DMS 273 treated with DMSO at 0.1 percent for 48 hours (cell line): ENCODE data around the gene JMJD6.

Experiments used
- DNase-seq: peaks from one replicate; lab custom pipeline; 2025; lab: John Stamatoyannopoulos, UW

Gene JMJD6

DNA sequence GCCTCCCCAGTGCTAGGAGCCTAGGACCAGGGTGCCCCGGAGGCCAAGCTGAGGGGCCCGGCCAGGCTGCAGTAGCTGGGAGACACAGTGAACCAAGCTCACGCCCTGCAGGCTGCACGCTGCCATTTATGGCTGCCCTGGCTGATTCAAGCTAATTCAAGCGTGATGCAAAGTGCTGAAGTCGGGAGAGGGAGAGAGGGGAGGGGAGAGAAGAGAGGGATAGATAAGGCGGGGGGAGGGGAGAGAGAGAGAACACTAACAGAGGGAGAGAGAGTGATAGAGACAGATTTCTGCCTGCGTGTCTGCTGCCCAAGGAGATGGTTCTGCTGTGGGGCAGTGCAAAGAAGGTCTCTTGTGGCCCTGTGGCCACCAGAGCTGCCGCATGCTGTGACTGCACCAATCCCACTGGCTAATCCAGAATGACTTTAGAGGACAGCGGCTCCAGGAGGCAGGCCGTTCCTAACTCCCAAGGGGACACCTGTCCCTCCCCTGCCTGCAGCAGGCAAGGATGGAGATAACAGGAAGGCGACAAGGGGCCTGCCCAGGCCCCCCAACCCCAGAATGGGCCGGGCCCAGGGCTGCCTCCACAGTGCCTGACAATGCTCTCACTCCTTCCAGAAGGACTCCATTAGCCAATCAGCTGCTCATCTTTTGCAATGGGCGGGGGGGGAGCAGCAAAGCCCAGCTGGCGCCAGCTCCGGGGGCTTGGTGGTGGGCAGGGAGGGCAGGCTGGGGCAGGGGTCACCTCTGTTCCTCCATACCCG lies 28.5 kb downstream of the JMJD6 start:
- DNase-seq = no peak

- DNase-seq = no peak
Observed at GRCh38 chr17:76696763-76697701, 29.4 kb downstream of the JMJD6 start.

- no peak for DNase-seq
Observed at GRCh38 chr17:76695059-76695831, 31.2 kb downstream of the JMJD6 start.

DNA sequence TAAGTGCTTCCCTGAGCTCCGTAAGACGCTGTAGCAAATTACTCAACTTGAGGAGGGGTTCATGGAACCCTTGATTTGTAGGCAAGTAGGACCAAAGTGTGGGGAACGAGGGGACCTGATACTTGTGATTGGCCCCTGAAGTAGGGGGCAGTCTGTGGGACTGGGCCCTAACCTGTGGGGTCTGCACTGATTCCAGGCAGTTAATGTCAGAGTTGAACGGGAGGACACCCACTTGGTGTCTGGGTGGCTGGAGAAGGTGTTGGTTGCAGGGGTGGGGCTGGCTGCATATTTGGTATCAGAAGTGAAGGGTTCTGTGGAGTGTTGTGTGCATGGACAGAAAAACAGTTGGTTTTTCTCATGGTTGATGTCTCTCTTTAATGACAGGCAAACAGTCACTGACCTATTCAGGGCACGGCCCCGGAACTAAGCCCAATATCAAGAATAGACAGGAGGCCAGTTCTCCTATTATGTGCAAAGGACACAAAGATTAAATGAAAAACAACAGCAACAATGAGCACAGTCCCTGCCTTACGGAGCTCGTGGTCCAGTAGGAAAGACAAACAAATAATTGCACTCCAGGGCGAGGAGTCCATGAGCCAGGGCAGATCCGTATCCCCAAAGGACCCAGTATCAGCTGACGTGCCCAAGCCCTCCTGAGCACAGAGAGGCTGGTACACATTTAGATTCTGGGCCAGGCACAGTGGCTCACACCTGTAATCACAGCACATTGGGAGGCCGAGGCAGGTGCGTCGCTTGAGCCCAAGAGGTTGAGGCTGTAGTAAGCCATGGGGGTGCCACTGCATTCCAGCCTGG lies 34.8 kb downstream of the JMJD6 start:
- DNase-seq = no peak

DNA sequence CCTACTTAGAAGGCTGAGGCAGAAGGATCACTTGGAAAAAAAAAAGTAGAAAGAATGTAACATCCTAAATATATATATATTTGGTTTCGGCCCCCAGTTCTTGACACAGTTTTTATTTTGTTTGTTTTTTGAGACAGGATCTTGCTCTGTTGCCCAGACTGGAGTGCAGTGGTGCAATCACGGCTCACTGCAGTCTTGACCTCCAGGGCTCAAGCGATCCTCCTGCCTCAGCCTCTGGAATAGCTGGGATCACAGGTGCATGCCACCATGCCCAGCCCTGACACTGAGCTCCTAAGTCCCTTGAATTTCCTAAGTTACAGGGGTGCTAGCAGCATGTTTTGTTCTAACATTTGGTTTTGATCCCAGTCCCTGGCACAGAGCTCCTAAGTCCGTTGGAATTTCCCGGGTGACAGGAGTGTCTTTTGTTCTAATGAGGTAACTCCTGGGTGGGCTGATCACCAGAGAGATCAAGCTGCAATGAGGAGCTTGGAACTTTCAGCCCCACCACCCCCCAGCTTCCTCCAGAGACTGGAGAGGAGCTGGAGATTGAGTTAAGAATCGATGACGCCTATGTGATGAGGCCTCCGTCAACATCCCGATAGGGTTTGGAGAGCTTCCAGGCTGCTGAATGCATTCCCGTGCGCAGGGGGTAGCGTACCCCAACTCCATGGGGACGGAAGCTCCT lies 35.7 kb downstream of the JMJD6 start:
- no peak for DNase-seq

- no peak for DNase-seq
Observed at GRCh38 chr17:76689859-76690258, 36.5 kb downstream of the JMJD6 start.

DNA sequence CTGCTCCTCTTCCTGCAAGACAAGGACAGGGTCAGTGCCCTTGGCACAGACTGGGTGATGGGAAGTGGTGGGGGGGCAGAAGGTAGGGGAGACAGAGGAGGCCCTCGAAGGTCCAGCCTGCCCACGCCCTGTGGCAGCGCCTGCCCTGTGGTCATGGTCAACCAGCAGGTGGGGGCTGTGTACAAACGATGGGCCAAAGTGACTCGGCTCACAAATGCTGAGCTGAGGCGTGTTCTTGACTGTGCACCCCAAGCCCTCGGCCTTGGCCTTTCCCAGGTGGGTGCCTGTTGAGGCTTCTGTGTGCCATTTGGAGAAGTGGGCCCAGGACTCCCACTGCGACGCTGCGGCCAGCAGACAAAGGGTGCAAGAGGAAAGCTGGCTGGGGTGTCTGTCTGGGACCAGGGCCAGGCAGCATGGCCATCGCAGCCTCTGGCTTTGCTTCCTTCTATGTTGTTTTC lies 38.2 kb downstream of the JMJD6 start:
- no peak for DNase-seq

DNA sequence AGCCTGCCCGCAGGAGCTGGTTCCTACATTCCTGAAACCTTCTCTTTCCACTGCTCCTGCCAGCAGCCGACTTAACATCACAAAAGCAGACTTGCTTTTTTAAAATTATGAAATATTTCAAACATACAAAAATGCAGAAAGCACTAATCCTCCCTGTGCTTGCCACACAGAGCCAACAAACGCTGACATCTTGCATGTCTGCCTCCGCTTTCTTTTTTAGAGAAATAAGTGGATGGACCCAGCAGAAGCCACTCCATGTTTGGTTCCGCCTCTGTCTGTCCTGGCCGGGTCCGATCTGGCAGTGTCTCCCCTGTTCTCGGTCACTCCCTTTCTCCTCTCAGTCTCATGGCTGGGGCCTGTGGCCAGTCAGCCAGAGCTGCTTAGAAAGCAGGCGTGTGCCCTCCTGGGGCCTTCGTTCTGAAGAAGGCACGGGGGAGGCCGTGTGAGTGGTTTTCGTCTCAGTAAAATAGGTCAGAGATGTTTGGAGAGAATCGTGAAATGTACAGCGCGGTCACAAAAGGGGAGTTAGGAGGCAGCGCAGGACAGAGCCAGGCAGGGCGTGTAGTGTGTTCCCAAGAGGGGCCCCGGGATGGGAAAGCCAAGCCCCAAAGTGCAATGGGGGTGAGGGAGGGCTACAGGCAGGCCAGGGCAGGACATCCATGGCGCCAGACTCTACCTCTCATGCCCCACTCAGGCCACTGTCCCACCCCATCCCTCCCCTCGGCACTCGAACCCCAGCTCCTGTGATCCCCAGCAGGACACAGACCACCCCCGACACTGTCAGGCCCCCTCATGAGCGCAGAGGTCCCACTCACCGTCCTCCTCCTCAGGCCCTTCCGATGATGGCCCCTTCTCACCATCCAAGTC lies 38.9 kb downstream of the JMJD6 start:
- DNase-seq = no peak

DNA sequence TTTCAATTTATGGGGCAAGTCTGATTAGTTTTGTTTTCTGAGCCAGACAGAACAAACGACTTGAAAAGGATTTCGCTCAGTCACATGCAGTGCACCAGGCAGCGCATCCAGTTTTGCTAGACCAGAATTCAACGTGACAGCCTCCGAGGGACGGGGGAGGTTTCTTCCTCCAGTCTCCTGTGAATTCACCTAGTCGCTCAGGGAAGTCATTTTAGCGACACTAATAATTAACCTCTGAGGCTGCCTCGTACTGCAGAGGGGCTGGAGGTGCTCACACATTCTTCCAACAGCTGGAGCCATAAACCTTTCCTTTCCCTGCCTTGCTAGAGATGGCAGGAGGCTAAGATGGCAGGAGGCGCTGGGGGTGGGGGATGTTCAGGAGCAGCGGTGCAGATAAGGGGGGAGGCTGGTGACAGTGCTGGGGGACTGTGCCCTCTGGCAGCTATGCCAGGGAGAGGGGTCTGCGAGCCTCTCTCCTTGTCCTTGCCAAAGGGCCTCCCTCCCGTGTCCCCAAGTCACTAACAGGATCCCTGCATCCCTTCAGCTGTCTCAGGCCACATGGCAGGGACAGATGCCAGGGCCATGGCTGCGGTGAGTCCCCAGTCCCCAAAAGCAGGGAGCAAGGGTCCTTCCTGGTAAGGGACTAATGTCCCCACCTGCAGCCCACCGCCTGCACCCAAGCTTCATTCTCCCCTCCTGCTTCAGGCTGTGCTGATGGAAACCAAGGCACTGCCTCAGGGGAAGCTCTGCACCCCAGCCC lies 39.7 kb downstream of the JMJD6 start:
- no peak for DNase-seq

- DNase-seq = no peak
Observed at GRCh38 chr17:76685846-76686245, 40.6 kb downstream of the JMJD6 start.

- DNase-seq = no peak
Observed at GRCh38 chr17:76685366-76685765, 41.0 kb downstream of the JMJD6 start.

GRCh38 chr17:76684756-76685155 lies 41.6 kb downstream of the JMJD6 start:
- DNase-seq = no peak

DNA sequence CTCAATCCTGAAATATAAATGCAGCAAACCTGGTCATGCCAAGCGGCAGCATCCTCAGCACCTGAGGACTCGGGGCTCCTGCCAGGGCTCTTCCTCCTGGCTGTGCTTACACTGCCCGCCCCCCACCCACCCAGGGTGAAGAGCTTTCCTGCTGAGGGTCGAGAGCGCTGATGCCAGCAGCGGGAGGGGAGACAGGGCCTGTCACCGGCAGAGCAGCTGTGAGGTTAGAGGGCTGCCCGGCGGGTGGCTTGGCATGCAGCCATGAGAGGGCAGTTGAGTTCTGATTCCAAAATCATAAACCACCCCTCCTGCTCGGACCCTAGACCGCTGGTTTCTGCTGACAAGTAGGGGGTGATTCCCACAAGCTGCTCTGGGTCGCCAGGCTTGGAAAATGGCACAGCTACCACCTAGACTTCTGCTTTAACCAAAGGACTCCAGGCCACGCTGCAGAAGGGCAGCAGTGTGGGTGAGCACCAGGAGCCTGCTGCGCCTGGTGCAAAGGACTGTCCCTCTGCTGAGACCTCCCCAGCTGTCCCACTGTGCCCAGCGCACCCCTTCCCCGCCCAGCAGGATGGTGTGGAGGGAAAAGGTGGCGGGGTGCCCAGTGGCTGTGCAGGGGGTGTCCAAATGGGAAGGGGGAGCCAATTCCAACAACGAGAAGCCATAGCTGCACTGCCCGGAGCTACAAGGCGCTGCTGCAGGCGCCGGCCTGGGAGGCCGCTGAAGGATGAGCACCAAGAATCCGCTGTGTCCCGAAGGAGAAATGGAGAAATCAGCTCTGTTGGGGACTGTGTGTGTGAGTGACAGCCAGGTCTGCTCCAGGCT lies 42.3 kb downstream of the JMJD6 start:
- DNase-seq = no peak

- no peak for DNase-seq
Observed at GRCh38 chr17:76683011-76683755, 43.2 kb downstream of the JMJD6 start.

GRCh38 chr17:76682296-76682695 lies 44.1 kb downstream of the JMJD6 start:
- no peak for DNase-seq

DNA sequence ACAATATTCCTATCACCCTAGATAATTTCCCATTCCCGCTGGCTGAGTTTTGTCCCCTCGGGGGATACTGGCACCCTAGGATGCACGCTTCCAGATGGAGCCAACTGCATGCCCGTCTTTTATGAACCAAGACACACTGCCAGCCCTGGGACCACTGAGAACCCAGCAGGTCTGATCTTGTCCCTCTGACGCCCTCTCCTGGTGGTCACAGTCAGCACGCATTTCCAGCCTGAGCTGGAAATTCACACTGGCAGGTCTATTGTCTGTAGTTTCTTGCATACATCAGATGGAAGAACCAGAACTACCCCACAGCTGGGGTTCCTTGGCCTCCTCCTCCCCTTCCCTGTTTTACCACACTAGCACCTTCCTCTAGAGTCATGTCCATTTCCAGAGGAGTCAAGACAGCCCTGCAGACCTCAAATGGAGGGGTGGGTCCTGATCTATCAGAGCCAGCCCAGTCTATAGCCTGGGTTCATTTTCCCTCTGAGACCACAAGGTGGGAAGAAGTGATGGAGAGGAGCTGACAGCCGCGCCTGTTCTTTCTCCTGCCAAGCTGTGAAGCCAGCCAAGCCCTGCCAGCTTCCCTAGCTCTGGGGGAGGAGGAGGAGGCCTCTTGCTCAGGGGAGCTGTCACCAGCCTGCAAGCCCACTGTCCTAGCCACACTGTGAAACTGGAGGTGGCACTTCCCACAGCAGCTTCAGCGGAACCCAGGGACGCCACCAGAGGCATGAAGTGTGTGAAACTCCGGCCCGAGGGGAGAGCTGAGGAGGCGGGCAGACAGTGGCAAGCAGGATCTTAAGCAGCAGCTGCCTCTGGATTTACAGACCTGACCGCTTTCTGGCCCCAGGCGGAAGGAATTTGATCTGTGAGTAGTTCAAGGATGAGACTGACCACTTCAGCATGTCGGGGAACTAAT lies 44.9 kb downstream of the JMJD6 start:
- no peak for DNase-seq
